Body of pancreas (tissue), 4 donors: ENCODE measurements around the gene CRYGC.
"Not testable (repeated sequence)": the region's sequence is repeated elsewhere in the genome, so short reads cannot be mapped to it uniquely, and the experiment has no call there.

Experiments used
- POLR2A ChIP-seq, 3 donors: fragments of 450-650 bp; IDR thresholded peaks; one replicate each; pipeline ENCODE4 v1.6.1; 2016; ENCODE audit warnings: antibody characterized with exemption in 3 of 3, mild to moderate bottlenecking in 2 of 3
- TF ChIP-seq, protein P1 (sequence below), 7 experiments: fragments of 450-650 bp in 4 of 7; fragments of 200-600 bp in 3 of 7; sonication (generic) in 3 of 7; IDR thresholded peaks; one replicate each; pipeline ENCODE4 v1.5.1; 2016 to 2019; ENCODE audit warnings: antibody characterized with exemption in 7 of 7

GRCh38 chr2:208098701-208099100, 30.9 kb downstream of the CRYGC start:
- TF ChIP-seq, protein P1, sequence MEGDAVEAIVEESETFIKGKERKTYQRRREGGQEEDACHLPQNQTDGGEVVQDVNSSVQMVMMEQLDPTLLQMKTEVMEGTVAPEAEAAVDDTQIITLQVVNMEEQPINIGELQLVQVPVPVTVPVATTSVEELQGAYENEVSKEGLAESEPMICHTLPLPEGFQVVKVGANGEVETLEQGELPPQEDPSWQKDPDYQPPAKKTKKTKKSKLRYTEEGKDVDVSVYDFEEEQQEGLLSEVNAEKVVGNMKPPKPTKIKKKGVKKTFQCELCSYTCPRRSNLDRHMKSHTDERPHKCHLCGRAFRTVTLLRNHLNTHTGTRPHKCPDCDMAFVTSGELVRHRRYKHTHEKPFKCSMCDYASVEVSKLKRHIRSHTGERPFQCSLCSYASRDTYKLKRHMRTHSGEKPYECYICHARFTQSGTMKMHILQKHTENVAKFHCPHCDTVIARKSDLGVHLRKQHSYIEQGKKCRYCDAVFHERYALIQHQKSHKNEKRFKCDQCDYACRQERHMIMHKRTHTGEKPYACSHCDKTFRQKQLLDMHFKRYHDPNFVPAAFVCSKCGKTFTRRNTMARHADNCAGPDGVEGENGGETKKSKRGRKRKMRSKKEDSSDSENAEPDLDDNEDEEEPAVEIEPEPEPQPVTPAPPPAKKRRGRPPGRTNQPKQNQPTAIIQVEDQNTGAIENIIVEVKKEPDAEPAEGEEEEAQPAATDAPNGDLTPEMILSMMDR (IDR thresholded peaks at IDR 0.05), result not testable (repeated sequence)
- TF ChIP-seq POLR2A (IDR thresholded peaks at IDR 0.05), result not testable (repeated sequence)
